CD4-positive, CD25-positive, alpha-beta regulatory T cell (primary cell): Measurements from ENCODE around the gene IL17RD. TPM values are rescaled to one million over a fixed set of nuclear protein-coding genes. Genes with fewer than 3 reads are reported as not detected.
A peak's percentile ranks its signal among the peaks of the same experiment; 100 is the strongest.

Source experiments
- ATAC-seq, 2 donors: fragments of 150-1000 bp; cut with Tn5 transposase; one replicate each; pipeline ENCODE4 v1.10.0; 2021; ENCODE audit warnings: low read depth in 2 of 2, moderate number of reproducible peaks in 2 of 2, moderate library complexity in 1 of 2
- DNase-seq, 3 donors: peaks; one replicate each; pipeline versions ENCODE4 v3.0.0 to v3.0.0-alpha.2; 2012 to 2022; ENCODE audit warnings: mixed read lengths in 1 of 3
- H3K27ac ChIP-seq: one replicate; pipeline ENCODE4 v1.7.0; 2013; ENCODE audit warnings: mild to moderate bottlenecking, low read length; ENCODE audit not compliant: insufficient read depth, poor library complexity, severe bottlenecking
- H3K27me3 ChIP-seq: one replicate; pipeline ENCODE4 v1.7.0; 2013; ENCODE audit warnings: low read length; ENCODE audit not compliant: control insufficient read depth, insufficient read depth
- H3K36me3 ChIP-seq: one replicate; pipeline ENCODE4 v1.7.0; 2013; ENCODE audit warnings: mild to moderate bottlenecking, low read length, moderate library complexity; ENCODE audit not compliant: control insufficient read depth, insufficient read depth
- H3K4me1 ChIP-seq: 2 replicates; pipeline ENCODE4 v1.7.0; 2013; ENCODE audit warnings: mild to moderate bottlenecking, low read length; ENCODE audit not compliant: insufficient read depth, control insufficient read depth, poor library complexity, severe bottlenecking
- H3K4me3 ChIP-seq: one replicate; pipeline ENCODE4 v1.7.0; 2013; ENCODE audit warnings: low read depth, mild to moderate bottlenecking, low read length, moderate library complexity
- H3K9me3 ChIP-seq, 2 experiments: 1 replicate in 1 of 2; 2 replicates in 1 of 2; pipeline ENCODE4 v1.7.0; 2013; ENCODE audit warnings: low read length in 2 of 2, mild to moderate bottlenecking in 1 of 2, moderate library complexity in 1 of 2; ENCODE audit not compliant: control insufficient read depth in 2 of 2
- H3K27ac Mint-ChIP-seq, 3 donors: one replicate each; pipeline ENCODE4 v1.8.0; 2020 to 2022; ENCODE audit warnings: mild to moderate bottlenecking in 3 of 3, mixed read lengths in 3 of 3, moderate library complexity in 2 of 3
- H3K27me3 Mint-ChIP-seq: one replicate; pipeline ENCODE4 v1.8.0; 2022; ENCODE audit warnings: mild to moderate bottlenecking, mixed read lengths
- H3K36me3 Mint-ChIP-seq: one replicate; pipeline ENCODE4 v1.8.0; 2020; ENCODE audit warnings: mixed read lengths
- H3K4me1 Mint-ChIP-seq, 4 donors: one replicate each; pipeline ENCODE4 v1.8.0; 2020 to 2022; ENCODE audit warnings: mixed read lengths in 4 of 4, mild to moderate bottlenecking in 1 of 4
- H3K4me3 Mint-ChIP-seq, 4 donors: one replicate each; pipeline ENCODE4 v1.8.0; 2020 to 2022; ENCODE audit warnings: mild to moderate bottlenecking in 4 of 4, mixed read lengths in 4 of 4, moderate library complexity in 3 of 4
- H3K9me3 Mint-ChIP-seq, 7 donors: one replicate each; pipeline ENCODE4 v1.8.0; 2020 to 2022; ENCODE audit warnings: mixed read lengths in 7 of 7, mild to moderate bottlenecking in 3 of 7, moderate library complexity in 2 of 7
- polyA plus RNA-seq, 4 donors: library from polyadenylated mRNA; unstranded; fragments of 300-500 nt; fragmentation: Illumina TruSeq; gene quantifications; one replicate each; pipeline ENCODE4 v1.2.3, GENCODE V29; 2021
- total RNA-seq: library from RNA; stranded (reverse); gene quantifications from one replicate; pipeline ENCODE4 v1.2.3, GENCODE V29; 2022

The IL17RD gene
- total and polyA plus RNA-seq, 5 donors from 2014 or later = not detected

DNA sequence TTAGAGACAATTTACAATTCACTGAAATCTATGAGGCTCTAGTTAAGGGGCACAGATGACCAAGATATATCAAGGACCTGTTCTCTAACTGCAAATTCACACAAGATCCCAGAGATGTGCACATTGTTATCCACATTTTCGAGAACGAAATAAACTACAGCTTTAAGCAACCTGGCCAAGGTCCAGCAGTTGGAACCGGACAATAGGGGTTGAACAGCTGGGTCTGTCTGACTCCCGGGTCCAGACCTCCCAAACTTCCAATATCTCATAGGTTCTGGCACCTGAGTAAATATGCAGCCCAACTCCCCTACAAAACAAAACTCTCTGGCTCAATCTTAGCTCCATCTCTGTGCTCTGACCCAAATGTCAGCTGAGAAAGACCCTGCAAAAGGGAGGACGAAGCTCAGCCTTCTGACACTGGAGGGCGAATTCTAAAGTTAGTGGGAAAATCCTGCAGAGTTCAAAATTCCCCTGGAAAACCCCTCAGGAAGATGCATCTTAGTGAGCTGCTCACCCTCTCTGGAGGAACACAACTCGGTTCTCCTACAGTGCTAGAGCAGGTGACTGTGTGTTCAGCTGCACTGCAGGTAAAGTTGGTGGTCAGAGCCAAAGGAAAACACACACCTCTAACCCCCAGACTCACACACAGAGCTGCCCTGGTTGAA, 118.9 kb downstream of the IL17RD start:
- no peaks in the 10 kb centered on the region for H3K36me3 Mint-ChIP-seq
- no peaks in the 10 kb centered on the region for H3K4me1 ChIP-seq
- no peaks in the 10 kb centered on the region for H3K36me3 ChIP-seq
- ATAC-seq (no peak), DNase-seq (no peak)
- H3K9me3 Mint-ChIP-seq = no peaks in the 10 kb centered on the region
- H3K27ac ChIP-seq = no peak overlapping the region
- peak overlapping the region in 1 of 4 donors; percentile 13 for H3K4me3 Mint-ChIP-seq
- peaks cover 3% of the 10 kb centered on the region for H3K27me3 ChIP-seq
- H3K4me3 ChIP-seq = no peak overlapping the region
- no peak overlapping the region for H3K27ac Mint-ChIP-seq
- peaks cover 15% of the 10 kb centered on the region for H3K27me3 Mint-ChIP-seq
- no peaks in the 10 kb centered on the region for H3K4me1 Mint-ChIP-seq
- no peaks in the 10 kb centered on the region for H3K9me3 ChIP-seq

DNA sequence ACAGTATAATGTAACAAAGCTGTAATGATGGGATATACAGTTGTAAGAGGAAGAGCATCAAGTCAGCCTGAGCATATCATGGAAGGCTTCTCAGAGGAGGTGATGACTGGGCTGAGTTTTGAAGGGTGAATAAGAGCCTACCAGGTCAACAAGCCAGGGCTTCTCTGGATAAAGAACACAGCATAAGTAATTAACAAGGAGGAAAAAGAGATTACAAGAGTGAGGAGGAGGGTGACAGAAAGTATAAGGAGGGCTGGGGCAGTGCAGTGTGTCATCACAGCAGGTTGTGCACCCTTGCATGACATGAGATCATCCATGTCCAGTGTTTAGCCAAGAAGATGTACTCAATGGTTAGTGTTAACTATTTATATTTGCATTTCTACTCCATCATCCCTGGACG, 121.6 kb downstream of the IL17RD start:
- H3K4me3 Mint-ChIP-seq = no peak overlapping the region
- Histone ChIP-seq H3K4me1 (no peaks in the 10 kb centered on the region), H3K4me3 (no peak overlapping the region), H3K36me3 (no peaks in the 10 kb centered on the region), H3K9me3 (no peaks in the 10 kb centered on the region), H3K27ac (no peak overlapping the region), H3K27me3 (peaks cover 6% of the 10 kb centered on the region)
- no peak for DNase-seq
- no peak overlapping the region for H3K27ac Mint-ChIP-seq
- H3K9me3 Mint-ChIP-seq = no peaks in the 10 kb centered on the region
- no peaks in the 10 kb centered on the region for H3K36me3 Mint-ChIP-seq
- H3K4me1 Mint-ChIP-seq = no peaks in the 10 kb centered on the region
- H3K27me3 Mint-ChIP-seq = peaks cover 15% of the 10 kb centered on the region
- no peak for ATAC-seq

- Histone ChIP-seq H3K27me3 (peaks cover 9% of the 10 kb centered on the region), H3K4me1 (no peaks in the 10 kb centered on the region), H3K27ac (no peak overlapping the region), H3K4me3 (no peak overlapping the region), H3K36me3 (no peaks in the 10 kb centered on the region), H3K9me3 (no peaks in the 10 kb centered on the region)
- no peak for ATAC-seq
- Mint-ChIP-seq H3K9me3 (no peaks in the 10 kb centered on the region), H3K4me1 (no peaks in the 10 kb centered on the region), H3K4me3 (no peak overlapping the region), H3K36me3 (no peaks in the 10 kb centered on the region), H3K27me3 (peaks cover 15% of the 10 kb centered on the region), H3K27ac (no peak overlapping the region)
- no peak for DNase-seq
Observed at GRCh38 chr3:57041674-57042073, 123.5 kb downstream of the IL17RD start.

Other genes with a start within 250 kb of the IL17RD start
- not detected for gene SPATA12, start 104.7 kb downstream of the IL17RD start, total RNA-seq
- not detected for gene SPATA12, start 104.7 kb downstream of the IL17RD start, polyA plus RNA-seq
- gene HESX1, start 34.6 kb upstream of the IL17RD start, total RNA-seq = not detected
- gene HESX1, start 34.6 kb upstream of the IL17RD start, polyA plus RNA-seq = under 1 TPM in 1 of 4 donors, not detected in 3; 0.78 TPM
- gene APPL1, start 62.4 kb upstream of the IL17RD start, total RNA-seq = 18.4 TPM
- gene APPL1, start 62.4 kb upstream of the IL17RD start, polyA plus RNA-seq = 10 to 100 TPM; 31.2 to 39.5 (median 35.6) TPM
- not detected for gene ASB14, start 127.3 kb upstream of the IL17RD start, total RNA-seq
- under 1 TPM; 0.20 to 0.65 (median 0.27) TPM for gene ASB14, start 127.3 kb upstream of the IL17RD start, polyA plus RNA-seq